Smooth muscle cell of the brain vasculature (primary cell): ENCODE results near the gene PRR14.

Experiments used
- DNase-seq: peaks from one replicate; pipeline ENCODE4 v3.0.0-alpha.2; 2012; ENCODE audit warnings: low read depth, low spot score

PRR14 gene

GRCh38 chr16:30659507-30660423, 9.0 kb downstream of the PRR14 start:
- no peak for DNase-seq

DNA sequence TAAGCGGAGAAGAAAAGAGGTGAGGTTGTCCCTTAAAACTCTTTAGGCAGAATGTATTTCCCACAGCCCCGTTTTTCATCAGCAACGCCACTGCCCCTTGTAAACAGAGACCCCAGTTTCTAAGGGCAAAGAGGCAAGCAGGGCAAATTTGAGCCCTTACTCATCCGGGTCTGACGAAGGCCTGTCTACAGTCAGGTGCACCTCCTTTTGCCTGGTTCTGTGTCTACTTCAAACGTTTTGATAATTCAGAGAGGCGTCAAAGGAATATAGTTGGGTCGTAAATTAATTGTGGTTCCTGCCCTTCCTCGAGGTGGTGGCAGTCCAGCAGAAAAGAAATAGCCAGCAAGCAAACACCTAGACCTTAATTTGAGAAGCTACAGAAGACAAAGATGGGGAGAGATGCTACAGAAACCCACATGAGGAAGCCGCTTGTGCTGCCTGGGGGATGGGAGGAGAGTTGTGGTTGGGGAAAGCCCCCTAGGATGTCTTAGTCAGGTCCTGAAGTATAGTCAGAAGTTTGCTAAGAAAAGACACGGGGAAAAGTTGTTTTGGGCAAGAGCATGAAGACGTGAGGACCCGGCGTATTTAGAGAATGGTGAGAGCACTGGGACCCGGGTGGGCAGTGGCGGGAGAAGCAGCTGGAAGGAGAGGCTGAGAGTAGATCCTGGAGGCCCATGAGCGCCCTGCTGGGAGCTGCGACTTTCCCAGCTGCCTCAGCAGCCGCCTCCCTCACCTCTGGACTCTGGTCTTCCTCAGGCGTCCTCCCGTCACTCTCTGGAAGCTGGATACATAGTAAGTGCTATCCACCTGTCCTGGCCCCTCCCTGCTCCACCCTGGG, 9.9 kb downstream of the PRR14 start:
- DNase-seq = no peak

GRCh38 chr16:30662449-30662848, 11.7 kb downstream of the PRR14 start:
- no peak for DNase-seq

- no peak for DNase-seq
Measured at GRCh38 chr16:30663038-30663437, 12.3 kb downstream of the PRR14 start.

GRCh38 chr16:30663820-30664219, 13.1 kb downstream of the PRR14 start:
- DNase-seq = no peak

- no peak for DNase-seq
Measured at GRCh38 chr16:30664616-30665109, 13.9 kb downstream of the PRR14 start.

DNA sequence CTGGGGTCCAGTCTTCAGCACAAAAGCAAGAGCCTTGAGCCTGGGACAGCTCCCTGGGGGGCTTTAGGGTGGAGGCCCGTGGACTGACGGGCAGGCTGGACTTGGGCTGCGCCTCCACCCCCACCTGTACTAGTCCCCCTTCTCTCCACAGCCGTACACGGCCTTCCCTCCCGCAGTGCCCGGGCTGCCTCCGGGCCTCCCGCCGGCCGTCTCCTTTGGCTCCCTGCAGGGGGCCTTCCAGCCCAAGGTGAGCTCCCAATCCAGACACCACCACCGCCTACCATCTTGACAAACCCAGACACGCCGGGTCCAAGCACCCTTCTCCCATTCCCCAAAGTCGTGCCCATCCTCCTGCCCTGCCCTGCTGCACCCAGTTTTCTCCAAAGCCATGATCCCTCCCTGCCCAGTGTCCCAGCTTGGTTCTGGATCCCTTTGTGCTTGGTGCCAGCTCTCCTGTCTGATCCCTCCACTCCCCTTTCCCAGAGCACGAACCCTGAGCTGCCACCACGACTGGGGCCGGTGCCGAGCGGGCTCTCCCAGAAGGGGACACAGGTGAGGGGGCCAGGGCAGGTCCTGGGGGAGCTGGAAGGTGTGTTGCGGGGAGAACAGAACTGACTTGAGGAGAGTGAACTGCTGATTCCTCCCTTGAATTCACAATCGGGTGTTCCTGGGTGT, 14.5 kb downstream of the PRR14 start:
- no peak for DNase-seq

DNA sequence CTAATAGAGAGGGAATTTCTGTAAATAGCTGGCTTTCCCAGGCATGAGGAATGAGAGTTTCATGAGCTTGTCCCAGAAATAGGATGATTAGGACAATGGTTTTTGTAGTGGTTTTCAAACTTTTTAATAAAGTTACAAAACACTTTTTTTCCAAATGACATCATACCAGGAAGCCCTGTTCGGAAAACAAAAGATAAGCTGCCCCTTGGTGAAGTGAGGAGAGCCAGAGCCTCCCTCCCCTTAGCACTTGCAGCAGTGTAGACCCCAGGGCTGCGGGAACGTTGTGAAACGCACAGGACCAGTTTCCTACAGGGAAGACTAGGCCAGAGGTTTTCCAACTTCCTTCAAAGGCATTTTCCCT, 15.1 kb downstream of the PRR14 start:
- no peak for DNase-seq

DNA sequence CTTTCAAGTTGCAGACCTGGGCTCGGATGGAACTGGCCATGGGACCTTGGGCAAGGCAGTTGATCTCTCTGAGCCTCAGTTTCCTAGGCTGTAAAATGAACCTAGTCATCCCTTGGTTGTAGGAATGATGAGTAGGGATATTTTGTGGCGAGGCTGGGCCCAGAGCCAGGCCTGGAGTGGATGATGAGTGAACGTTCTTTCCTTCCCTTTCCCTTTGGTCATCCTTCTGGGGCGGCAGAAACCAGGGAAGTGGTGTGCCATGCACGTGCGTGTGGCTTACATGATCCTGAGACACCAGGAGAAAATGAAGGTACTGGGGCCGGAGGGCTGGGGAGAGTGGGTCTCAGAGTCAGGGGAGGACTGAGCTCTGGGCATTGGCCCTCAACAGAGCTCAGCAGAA, 15.9 kb downstream of the PRR14 start:
- DNase-seq = no peak

DNA sequence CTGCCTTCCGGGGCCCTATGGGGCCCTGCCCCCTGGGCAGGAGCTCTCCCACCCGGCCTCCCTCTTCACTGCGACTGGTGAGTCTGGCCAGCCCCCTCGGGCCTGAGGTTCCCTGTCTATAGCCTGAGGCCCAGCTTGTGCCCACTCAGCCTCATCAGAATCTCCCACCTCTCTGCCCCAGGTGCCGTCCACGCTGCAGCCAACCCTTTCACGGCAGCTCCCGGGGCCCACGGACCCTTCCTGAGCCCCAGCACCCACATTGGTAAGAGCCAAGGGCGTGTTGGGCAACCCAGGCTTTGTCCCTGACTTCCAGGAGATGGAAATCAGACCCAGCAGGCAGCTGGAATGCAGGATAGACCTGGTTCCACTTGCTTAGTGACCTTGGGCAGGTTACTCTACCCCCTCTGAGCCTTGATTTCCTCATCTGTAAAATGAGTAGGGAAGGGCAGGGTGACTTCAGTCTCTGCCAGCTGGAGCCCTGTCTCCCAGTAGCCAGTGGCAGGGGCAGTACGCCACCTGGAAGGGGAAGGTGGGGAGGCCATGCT, 16.7 kb downstream of the PRR14 start:
- DNase-seq = no peak

DNA sequence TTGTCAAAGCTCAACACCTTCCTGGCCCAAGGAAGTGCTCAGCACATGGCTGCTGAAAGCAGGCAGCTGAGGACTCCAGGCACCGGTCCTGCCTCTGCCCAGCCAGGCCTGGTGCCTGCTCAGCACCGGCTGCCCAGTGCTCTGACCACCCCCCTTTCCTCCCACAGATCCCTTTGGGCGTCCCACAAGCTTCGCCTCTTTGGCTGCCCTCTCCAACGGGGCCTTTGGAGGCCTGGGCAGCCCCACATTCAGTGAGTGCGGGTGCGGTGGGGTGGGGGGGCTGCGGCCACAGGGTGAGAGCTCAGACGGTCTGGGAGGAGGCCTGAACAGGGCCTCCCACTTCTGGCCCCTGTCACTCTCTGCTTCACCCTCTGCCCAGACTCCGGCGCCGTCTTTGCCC, 17.6 kb downstream of the PRR14 start:
- DNase-seq = no peak

DNA sequence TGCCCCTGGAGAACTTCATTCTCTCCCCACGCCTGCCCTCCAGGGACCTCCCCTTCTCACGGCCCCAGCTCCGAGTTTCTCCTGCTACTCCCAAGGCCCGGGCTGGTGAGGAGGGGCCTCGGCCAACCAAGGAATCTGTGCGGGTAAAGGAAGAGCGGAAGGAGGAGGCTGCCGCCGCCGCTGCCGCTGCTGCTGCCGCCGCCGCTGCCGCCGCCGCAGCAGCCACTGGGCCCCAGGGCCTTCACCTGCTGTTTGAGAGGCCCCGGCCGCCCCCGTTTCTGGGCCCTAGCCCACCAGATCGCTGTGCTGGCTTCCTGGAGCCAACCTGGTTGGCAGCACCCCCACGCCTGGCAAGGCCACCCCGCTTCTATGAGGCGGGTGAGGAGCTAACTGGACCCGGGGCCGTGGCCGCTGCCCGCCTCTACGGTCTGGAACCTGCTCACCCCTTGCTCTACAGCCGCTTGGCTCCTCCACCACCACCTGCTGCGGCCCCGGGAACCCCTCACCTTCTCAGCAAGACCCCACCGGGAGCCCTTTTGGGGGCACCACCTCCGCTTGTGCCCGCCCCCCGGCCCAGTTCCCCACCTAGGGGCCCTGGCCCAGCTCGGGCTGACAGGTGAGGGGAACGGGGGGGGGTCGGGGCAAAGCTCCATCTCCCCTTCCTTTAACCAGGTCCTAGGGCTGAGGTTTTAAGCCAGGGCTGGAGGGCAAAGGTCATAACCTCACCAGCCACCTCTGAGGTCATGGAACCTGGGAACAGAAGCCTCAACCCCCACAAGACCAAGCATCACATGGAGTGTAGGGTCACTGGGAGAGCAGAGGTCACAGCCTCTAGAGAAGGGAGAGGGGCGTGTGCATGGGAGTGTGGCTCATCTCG, 18.5 kb downstream of the PRR14 start:
- no peak for DNase-seq

DNA sequence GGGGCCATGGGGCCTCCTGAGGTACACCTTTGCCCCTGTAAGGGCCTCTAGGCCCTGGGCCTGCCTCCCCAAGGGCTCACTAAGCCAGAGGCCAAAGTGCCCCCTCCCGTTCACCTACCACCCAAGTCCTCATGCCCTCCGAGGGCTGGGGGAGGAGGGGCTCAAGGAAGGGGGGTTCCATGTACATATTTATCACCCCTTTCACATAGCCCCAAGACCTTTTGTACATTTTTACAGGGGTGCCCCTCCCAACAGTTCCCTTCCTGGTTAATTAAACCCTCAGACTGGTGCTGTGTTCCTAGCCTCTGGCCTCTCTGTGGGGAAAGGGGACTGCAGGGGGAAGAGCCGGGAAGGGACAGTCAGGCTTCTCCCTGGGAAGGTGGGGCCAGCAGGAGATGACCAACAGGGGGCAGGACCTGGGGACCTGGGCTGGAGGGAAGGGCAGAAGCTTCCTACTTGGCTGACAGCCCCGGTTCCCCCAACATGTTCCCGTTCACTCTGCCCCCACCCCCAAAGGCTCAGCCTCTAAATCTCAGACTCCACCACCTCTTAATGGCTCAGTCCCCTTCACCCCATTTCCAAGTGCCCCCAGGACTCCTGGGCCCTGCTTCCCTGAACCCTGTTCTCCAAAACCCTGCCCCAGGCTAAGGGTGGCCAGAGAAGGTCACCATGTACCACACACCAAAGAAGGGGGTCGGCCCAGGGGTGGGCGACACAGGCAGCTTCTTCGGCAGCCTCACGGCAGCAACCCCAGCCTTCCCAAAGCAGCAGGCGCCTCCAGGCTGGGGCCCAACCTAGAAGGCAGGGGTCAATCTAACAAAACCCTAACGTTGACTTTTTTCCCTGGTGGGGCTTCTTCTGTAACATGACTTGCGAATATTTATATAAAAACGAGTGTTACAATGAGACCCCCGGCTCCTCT, 19.4 kb downstream of the PRR14 start:
- DNase-seq = no peak

DNA sequence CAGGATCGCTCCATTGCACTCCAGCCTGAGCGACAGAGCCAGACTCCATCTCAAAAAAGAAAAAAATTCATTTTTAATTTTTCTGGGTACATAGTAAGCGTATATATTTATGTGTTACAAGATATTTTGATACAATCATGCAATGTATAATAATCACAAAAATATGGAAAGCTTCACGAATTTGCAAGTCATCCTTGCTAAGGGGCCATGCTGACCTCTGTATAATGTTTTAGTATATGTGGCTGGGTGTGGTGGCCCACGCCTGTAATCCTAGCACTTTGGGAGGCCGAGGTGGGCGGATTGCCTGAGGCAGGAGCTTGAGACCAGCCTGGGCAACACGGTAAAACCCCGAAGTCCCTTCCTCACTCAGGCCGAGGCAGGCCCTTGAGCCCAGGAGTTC, 24.4 kb downstream of the PRR14 start:
- DNase-seq = no peak

DNA sequence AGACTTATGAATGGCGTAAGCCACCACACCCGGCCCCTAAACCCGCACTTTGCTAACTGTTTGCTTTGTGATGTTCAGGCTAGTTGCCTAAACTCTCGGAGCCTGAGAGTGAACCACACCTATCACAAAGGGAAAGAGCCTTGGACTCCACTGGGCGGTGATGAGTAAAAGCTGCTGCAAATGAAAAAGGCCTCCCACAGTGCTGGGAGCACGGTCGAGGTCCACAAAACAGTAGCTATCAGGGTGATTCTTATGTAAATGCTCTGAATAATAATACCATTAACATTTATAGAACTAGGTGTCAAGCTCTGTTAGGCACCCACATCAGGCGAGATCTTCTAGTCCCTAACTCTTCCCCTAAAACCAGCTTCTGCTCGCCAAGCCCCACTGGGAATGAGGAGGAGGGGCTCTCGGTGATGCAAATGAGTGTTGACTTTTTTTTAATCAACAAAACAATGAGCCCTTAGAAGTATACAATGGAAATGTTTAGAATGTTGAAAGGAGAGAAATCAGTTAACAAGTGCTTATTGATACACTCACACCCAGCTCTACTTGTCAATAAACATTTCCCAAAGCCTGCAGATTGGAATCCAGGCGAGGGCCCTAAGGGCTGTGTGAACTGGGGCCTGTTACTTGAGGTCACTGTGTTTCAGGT, 27.3 kb downstream of the PRR14 start:
- DNase-seq = no peak

GRCh38 chr16:30678586-30678970, 27.8 kb downstream of the PRR14 start:
- DNase-seq = no peak

DNA sequence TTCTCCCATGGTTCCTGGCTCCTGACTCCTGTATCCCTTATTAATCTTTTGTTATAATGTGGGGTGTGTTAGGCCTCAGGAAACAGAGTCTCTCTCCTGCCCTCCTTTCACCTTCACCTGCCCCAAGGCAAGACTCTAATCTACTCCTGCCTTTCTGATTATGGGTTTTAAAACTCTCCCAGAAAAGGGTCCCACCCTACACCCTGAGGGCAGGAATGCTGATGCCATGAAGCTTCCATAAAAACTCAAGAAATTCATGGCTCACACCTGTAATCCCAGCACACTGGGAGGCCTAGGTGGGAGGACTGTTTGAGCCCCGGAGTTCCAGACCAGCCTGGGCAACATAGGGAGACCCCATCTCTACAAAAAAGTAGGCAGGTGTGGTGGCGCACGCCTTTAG, 29.6 kb downstream of the PRR14 start:
- no peak for DNase-seq

DNA sequence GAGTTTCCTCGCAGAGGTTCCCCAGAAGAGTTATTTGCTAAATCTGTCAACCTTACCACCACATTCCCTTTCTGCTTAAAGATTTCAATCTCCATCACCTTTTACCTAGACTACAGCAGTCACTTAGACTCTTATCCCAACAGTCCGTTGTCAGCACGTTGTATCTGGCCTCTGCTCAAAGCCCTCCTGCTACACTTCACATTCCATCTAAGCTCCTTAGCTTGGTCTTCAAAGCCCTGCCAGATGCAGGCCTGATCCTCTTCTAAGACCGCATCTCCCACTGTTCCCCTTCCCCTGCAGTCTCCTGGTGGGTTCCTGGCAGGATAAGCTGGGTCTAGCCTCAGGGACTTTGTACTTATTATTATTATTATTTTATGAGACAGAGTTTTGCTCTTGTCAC, 37.9 kb downstream of the PRR14 start:
- DNase-seq = no peak

DNA sequence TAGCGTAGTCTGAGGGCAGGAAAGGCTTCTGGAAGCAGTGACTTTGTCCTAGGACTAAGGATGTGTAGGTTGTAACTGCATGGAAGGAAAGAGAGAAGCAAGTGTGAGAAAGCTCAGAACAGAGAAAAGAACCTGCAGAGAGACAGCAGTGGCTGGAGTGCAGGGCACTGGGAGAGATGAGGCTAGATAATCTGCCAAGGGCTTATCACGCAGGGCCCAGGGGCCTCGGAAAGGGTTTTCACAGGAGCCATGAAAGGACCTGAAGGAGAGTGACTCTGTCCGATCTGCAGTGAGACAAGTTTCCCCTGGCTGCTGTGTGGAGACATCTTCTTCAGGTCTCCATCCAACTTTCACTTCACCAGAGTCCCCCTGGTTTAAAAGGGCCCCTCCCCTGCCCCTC, 41.1 kb downstream of the PRR14 start:
- no peak for DNase-seq
